Lower lobe of right lung (tissue), 2 donors: Measurements from ENCODE around the gene MPO. TPM values are rescaled to one million over a fixed set of nuclear protein-coding genes. Genes with fewer than 3 reads are reported as not detected.

ENCODE experiments used
- ATAC-seq, 2 donors: fragments of 200-7000 bp; cut with Tn5 transposase; one replicate each; pipeline ENCODE4 v1.9.1; 2020 to 2022; ENCODE audit warnings: mild to moderate bottlenecking in 2 of 2, moderate library complexity in 2 of 2
- DNase-seq: peaks from one replicate; pipeline ENCODE4 v3.0.0-alpha.2; 2020
- H3K27ac ChIP-seq: fragments of 200-600 bp; one replicate; pipeline ENCODE4 v1.8.0; 2022
- H3K27me3 ChIP-seq: fragments of 200-600 bp; one replicate; pipeline ENCODE4 v1.8.0; 2022; ENCODE audit warnings: low read depth
- H3K36me3 ChIP-seq: fragments of 200-600 bp; one replicate; pipeline ENCODE4 v1.8.0; 2022; ENCODE audit warnings: mild to moderate bottlenecking
- H3K4me1 ChIP-seq: fragments of 200-600 bp; one replicate; pipeline ENCODE4 v1.8.0; 2022
- H3K4me3 ChIP-seq: fragments of 200-600 bp; one replicate; pipeline ENCODE4 v1.8.0; 2022; ENCODE audit warnings: mild to moderate bottlenecking
- H3K9me3 ChIP-seq: fragments of 200-600 bp; one replicate; pipeline ENCODE4 v1.8.0; 2022
- CTCF ChIP-seq: fragments of 200-600 bp; IDR thresholded peaks from one replicate; pipeline ENCODE4 v1.8.0; 2022; ENCODE audit warnings: antibody characterized with exemption, mild to moderate bottlenecking
- intact Hi-C: fragments of 100-400 bp; cut with DNase I; formaldehyde crosslinking; loops from one replicate; pipeline ENCODE4 v1.11.0; 2022
- total RNA-seq: library from RNA; stranded (reverse); fragmentation: NEBNext Ultra II Directional; extraction: Animal tissue kit (Norgen Biotek cat#: 25700); gene quantifications from one replicate; pipeline ENCODE4 v1.2.1, GENCODE V29; 2021
- donor health status: DM: no; HTN: yes; CAD: no; lungs with severe emphysema.

The MPO gene
- total RNA-seq, 1 donor from 2014 or later, result 1.1 TPM

- Histone ChIP-seq H3K36me3 (no peaks in the 10 kb centered on the region), H3K4me3 (no peak overlapping the region), H3K4me1 (no peaks in the 10 kb centered on the region), H3K27me3 (no peaks in the 10 kb centered on the region), H3K27ac (no peak overlapping the region), H3K9me3 (no peaks in the 10 kb centered on the region)
- intact Hi-C loops, result no loop called here
- DNase-seq, result no peak
- TF ChIP-seq CTCF, result no peak
- ATAC-seq, result no peak
These were observed 24.9 kb upstream of the MPO start for GRCh38 chr17:58305626-58306025.

- no peaks in the 10 kb centered on the region for H3K36me3 ChIP-seq
- DNase-seq, result no peak
- intact Hi-C loops, result no loop called here
These were observed 24.2 kb upstream of the MPO start for GRCh38 chr17:58304750-58305486.

GRCh38 chr17:58303971-58304749 lies 23.4 kb upstream of the MPO start:
- ATAC-seq, result peak; percentile 77 to 81
- Histone ChIP-seq H3K9me3 (no peaks in the 10 kb centered on the region), H3K4me3 (no peak overlapping the region), H3K27ac (no peak overlapping the region), H3K4me1 (no peaks in the 10 kb centered on the region), H3K27me3 (no peaks in the 10 kb centered on the region), H3K36me3 (no peaks in the 10 kb centered on the region)
- intact Hi-C loops, result no loop called here
- DNase-seq, result peak; percentile 74
- peak; percentile 79 for TF ChIP-seq CTCF

More at GRCh38 chr17:58304750-58305486, 24.2 kb upstream of the MPO start:
- no peak for ATAC-seq
- Histone ChIP-seq H3K27ac (no peak overlapping the region), H3K4me3 (no peak overlapping the region), H3K27me3 (no peaks in the 10 kb centered on the region), H3K9me3 (no peaks in the 10 kb centered on the region), H3K4me1 (no peaks in the 10 kb centered on the region)
- TF ChIP-seq CTCF, result no peak

- H3K27ac ChIP-seq, result no peak overlapping the region
- H3K9me3 ChIP-seq, result no peaks in the 10 kb centered on the region
- no peaks in the 10 kb centered on the region for H3K36me3 ChIP-seq
- no peaks in the 10 kb centered on the region for H3K4me1 ChIP-seq
- DNase-seq (no peak), ATAC-seq (no peak)
- no peak for TF ChIP-seq CTCF
- no peaks in the 10 kb centered on the region for H3K27me3 ChIP-seq
- H3K4me3 ChIP-seq, result no peak overlapping the region
- intact Hi-C loops, result no loop called here
These were observed 22.3 kb upstream of the MPO start for GRCh38 chr17:58302919-58303585.

- no peak overlapping the region for H3K27ac ChIP-seq
- TF ChIP-seq CTCF, result no peak
- ATAC-seq (no peak), DNase-seq (peak; percentile 18)
- no peaks in the 10 kb centered on the region for H3K36me3 ChIP-seq
- intact Hi-C loops, result no loop called here
- H3K27me3 ChIP-seq, result no peaks in the 10 kb centered on the region
- no peaks in the 10 kb centered on the region for H3K4me1 ChIP-seq
- no peak overlapping the region for H3K4me3 ChIP-seq
- H3K9me3 ChIP-seq, result no peaks in the 10 kb centered on the region
These were observed 21.6 kb upstream of the MPO start for GRCh38 chr17:58302171-58302918.
